Smooth muscle cell (in vitro differentiated cells): ENCODE data around the gene MAP3K8. TPM values are rescaled to one million over a fixed set of nuclear protein-coding genes. Genes with fewer than 3 reads are reported as not detected.
"Not testable (repeated sequence)": the region's sequence is repeated elsewhere in the genome, so short reads cannot be mapped to it uniquely, and the experiment has no call there.

ENCODE experiments used
- DNase-seq: peaks from one replicate; lab custom pipeline; 2025; ENCODE audit not compliant: unreplicated experiment; lab: John Stamatoyannopoulos, UW
- H2AFZ ChIP-seq: fragments of 200-600 bp; sonication (generic); 2 replicates; pipeline ENCODE4 v1.6.0; 2016; ENCODE audit warnings: antibody characterized with exemption, low read depth, mild to moderate bottlenecking
- H3F3A ChIP-seq: fragments of 200-600 bp; sonication (generic); 2 replicates; pipeline ENCODE4 v1.6.0; 2017; ENCODE audit warnings: antibody characterized with exemption, low read depth
- H3K27ac ChIP-seq: fragments of 200-600 bp; sonication (generic); 2 replicates; pipeline ENCODE4 v1.5.1; 2016; ENCODE audit warnings: low read depth, mild to moderate bottlenecking
- H3K27me3 ChIP-seq: fragments of 200-600 bp; sonication (generic); 2 replicates; pipeline ENCODE4 v1.6.1; 2016; ENCODE audit warnings: low read depth, mild to moderate bottlenecking
- H3K36me3 ChIP-seq: fragments of 200-600 bp; sonication (generic); 2 replicates; pipeline ENCODE4 v1.5.1; 2016; ENCODE audit warnings: low read depth
- H3K4me1 ChIP-seq: fragments of 200-600 bp; sonication (generic); 2 replicates; pipeline ENCODE4 v1.5.1; 2016; ENCODE audit warnings: low read depth
- H3K4me2 ChIP-seq: fragments of 200-600 bp; sonication (generic); 2 replicates; pipeline ENCODE4 v1.6.0; 2016; ENCODE audit warnings: mild to moderate bottlenecking
- H3K4me3 ChIP-seq: fragments of 200-600 bp; sonication (generic); 2 replicates; pipeline ENCODE4 v1.5.1; 2016; ENCODE audit warnings: mild to moderate bottlenecking
- H3K79me2 ChIP-seq: fragments of 200-600 bp; sonication (generic); 2 replicates; pipeline ENCODE4 v1.6.0; 2016; ENCODE audit warnings: low read depth, mild to moderate bottlenecking
- H3K9ac ChIP-seq: fragments of 200-600 bp; sonication (generic); 2 replicates; pipeline ENCODE4 v1.6.0; 2016; ENCODE audit warnings: low read depth
- H3K9me3 ChIP-seq: fragments of 200-600 bp; sonication (generic); replicated peaks from 2 replicates; pipeline ENCODE4 v1.5.1; 2016; ENCODE audit warnings: low read depth
- H4K20me1 ChIP-seq: fragments of 200-600 bp; sonication (generic); 2 replicates; pipeline ENCODE4 v1.6.0; 2016; ENCODE audit warnings: low read depth
- WGBS: methylation state at CpG from one replicate; pipeline ENCODE4 v1.1.7; 2016; ENCODE audit warnings: low lambda C conversion rate; 5-methylcytosine and 5-hydroxymethylcytosine counted together
- polyA plus RNA-seq: library from polyadenylated mRNA; unstranded; fragments of >200 nt; fragmentation: Nextera tagmentation; extraction: Ambion mirVana; gene quantifications from 2 replicates; pipeline ENCODE4 v1.2.1, GENCODE V29; 2016
- total RNA-seq: library from RNA; depleted of rRNA; stranded (reverse); fragments of >200 nt; gene quantifications from 2 replicates; pipeline ENCODE4 v1.2.3, GENCODE V29; 2014
- TF ChIP-seq, protein P1 (sequence below): fragments of 200-600 bp; sonication (generic); IDR thresholded peaks from 2 replicates; pipeline ENCODE4 v1.5.1; 2017; ENCODE audit warnings: borderline replicate concordance, mild to moderate bottlenecking, antibody characterized with exemption; ENCODE audit not compliant: insufficient read depth, poor library complexity, severe bottlenecking

MAP3K8 gene
- total and polyA plus RNA-seq, 2 experiments from 2014 or later, result 10.4 to 18.5 TPM

DNA sequence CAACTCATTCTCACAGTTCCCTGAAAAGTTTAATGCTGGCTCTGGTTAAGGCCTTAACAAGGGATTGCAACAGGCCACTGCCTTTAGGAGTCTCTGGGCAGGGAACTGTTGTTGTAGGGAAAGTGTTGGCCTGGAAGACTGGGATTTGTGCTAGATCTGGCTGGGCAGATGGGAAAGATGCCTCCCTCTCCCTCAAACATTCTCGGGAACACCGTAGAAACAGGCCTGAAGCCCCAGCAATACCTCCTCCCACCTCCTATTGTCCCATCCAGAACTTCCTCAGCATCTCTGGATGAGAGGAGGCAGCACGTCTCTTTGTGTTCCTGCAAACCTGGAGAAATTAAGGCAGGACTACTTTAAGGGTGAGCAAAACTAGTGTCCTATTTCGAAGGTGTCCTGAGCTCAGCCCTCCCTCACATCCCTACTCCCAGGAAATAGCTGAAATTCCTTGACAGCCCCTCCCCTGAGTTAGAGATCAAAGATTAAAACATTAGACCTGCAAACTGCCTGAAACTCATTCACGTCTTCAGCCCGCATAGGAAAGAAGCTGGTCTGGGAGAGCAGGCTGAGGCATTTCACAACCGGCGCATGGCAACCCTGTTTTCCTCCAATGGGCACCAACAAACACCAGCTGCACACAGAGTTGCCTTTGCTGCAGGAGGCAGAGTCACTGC lies 10.9 kb upstream of the MAP3K8 start:
- Histone ChIP-seq H3K9ac (peak overlapping the region; percentile 15), H3K9me3 (no peaks in the 10 kb centered on the region), H3K4me1 (peaks cover 12% of the 10 kb centered on the region), H3K27ac (peak overlapping the region; percentile 82), H3K79me2 (no peaks in the 10 kb centered on the region), H3K4me2 (peak overlapping the region; percentile 47), H2AFZ (peak overlapping the region; percentile 53), H3F3A (peaks cover 10% of the 10 kb centered on the region), H4K20me1 (no peaks in the 10 kb centered on the region), H3K36me3 (no peaks in the 10 kb centered on the region), H3K4me3 (no peak overlapping the region), H3K27me3 (no peaks in the 10 kb centered on the region)
- DNase-seq, result peak; percentile 24
- TF ChIP-seq, protein P1, sequence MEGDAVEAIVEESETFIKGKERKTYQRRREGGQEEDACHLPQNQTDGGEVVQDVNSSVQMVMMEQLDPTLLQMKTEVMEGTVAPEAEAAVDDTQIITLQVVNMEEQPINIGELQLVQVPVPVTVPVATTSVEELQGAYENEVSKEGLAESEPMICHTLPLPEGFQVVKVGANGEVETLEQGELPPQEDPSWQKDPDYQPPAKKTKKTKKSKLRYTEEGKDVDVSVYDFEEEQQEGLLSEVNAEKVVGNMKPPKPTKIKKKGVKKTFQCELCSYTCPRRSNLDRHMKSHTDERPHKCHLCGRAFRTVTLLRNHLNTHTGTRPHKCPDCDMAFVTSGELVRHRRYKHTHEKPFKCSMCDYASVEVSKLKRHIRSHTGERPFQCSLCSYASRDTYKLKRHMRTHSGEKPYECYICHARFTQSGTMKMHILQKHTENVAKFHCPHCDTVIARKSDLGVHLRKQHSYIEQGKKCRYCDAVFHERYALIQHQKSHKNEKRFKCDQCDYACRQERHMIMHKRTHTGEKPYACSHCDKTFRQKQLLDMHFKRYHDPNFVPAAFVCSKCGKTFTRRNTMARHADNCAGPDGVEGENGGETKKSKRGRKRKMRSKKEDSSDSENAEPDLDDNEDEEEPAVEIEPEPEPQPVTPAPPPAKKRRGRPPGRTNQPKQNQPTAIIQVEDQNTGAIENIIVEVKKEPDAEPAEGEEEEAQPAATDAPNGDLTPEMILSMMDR, result no peak
- 12% methylated on average over 8 of the region's 8 CpGs for WGBS

DNA sequence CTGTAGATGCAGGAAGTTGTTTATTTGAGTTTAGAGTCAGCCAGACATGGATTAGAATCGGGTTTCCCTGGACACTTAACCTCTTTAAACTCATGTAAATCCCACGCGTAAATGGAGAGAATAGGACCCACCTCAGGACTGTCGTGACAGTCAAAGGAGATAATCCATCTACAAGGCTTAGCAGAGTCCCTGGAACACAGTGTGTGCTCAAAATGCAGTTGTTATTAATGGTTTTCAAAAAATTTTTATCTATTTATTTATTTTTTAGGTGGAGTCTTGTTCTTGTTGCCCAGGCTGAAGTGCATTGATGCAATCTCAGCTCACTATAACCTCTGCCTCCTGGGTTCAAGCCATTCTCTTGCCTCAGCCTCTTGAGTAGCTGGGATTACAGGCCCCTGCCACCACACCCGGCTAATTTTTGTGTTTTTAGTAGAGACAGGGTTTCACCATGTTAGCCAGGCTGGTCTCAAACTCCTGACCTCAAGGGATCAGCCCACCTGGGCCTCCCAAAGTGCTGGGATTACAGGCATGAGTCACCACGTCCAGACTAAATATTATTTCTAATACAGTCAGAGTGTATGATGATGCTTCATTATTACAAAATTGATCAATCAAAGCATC lies 10.2 kb upstream of the MAP3K8 start:
- Histone ChIP-seq H3K4me2 (peak overlapping the region; percentile 47), H2AFZ (peak overlapping the region; percentile 53), H3K4me1 (peaks cover 12% of the 10 kb centered on the region), H3F3A (peaks cover 10% of the 10 kb centered on the region), H3K27ac (peak overlapping the region; percentile 82)
- not testable (repeated sequence) for H3K79me2 ChIP-seq, H3K4me3 ChIP-seq, H3K9me3 ChIP-seq, H4K20me1 ChIP-seq, DNase-seq, H3K27me3 ChIP-seq, H3K9ac ChIP-seq, H3K36me3 ChIP-seq
- WGBS, result 19% methylated on average over 6 of the region's 6 CpGs

DNA sequence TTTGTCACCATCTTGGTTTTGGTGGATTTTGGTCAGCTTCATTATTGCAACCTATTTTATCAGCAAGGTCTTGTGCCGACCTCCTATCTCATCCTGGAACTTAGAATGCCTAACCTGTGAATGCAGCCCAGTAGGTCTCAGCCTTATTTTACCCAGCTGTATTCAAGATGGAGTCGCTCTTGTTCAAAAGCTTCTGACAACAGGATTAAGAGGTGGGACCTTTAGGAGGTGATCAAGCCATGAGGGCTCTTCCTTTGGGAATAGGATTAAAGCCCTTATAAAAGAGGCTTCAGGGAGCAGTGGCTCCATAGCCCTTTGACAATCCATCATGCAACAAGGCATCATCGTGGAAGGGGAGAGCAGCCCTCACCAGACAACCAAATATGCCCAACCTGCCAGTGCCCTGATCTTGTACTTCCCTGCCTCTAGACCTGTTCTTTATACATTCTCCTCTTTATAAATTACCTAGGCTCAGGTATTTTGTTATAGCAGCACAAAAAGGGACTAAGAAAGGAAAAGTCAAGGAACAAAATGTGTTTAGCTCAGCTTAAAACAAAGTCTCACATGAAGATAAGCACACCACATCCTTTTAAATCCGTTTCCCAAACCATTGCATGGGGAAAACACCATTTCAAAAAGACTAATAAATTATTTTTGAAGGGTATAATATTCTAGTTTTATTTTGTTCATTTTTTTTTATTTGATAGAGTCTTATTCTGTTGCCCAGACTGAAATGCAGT lies 8.5 kb upstream of the MAP3K8 start:
- Histone ChIP-seq H3K4me1 (peaks cover 12% of the 10 kb centered on the region), H4K20me1 (no peaks in the 10 kb centered on the region)
- TF ChIP-seq, protein P1, result no peak

DNA sequence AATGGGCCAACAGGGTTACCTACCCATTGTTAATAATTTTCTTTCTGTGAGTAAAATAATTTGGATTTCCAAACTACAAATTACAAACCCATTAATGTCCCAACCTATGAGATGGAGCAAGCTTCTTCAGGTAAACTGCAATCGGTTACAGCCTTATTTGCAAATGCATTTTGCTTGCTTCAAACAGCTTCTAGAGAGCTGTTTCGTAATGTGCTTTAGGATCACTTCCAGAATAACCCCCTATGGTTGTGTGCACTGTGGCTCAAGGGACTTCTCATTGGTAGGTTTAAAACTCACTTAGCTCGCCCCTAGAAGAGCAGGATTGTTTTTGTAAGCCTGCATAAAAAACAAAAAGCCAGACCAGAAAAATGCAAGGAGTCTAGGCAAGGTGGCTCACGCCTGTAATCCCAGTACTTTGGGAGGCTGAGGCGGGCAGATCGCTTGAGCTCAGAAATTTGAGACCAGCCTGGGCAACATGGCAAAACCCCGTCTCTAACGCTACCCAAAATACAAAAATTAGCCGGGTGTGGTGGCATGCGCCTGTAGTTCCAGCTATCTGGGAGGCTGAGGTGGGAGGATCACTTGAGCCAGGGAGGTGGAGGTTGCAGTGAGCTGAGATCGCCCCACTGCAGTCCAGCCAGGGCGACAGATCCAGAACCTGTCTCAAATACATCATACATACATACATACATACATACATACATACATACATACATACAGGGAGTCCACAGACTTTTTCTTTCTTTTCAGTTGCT lies 3.3 kb upstream of the MAP3K8 start:
- DNase-seq, result no peak
- Histone ChIP-seq H3K9me3 (no peaks in the 10 kb centered on the region), H3K4me1 (peaks cover 4% of the 10 kb centered on the region), H3K9ac (no peak overlapping the region), H3F3A (peaks cover 22% of the 10 kb centered on the region), H3K27ac (peak overlapping the region; percentile 32), H2AFZ (no peak overlapping the region), H4K20me1 (peaks cover 4% of the 10 kb centered on the region), H3K4me2 (peak overlapping the region; percentile 14), H3K27me3 (no peaks in the 10 kb centered on the region), H3K79me2 (no peaks in the 10 kb centered on the region), H3K4me3 (no peak overlapping the region), H3K36me3 (no peaks in the 10 kb centered on the region)
- TF ChIP-seq, protein P1, result no peak
- WGBS, result 96% methylated on average over 12 of the region's 12 CpGs

More for the DNA sequence above, 8.5 kb upstream of the MAP3K8 start:
- H3K4me3 ChIP-seq, result no peak overlapping the region
- no peaks in the 10 kb centered on the region for H3K27me3 ChIP-seq
- no peak overlapping the region for H3K27ac ChIP-seq
- H3K36me3 ChIP-seq, result no peaks in the 10 kb centered on the region
- no peak overlapping the region for H3K9ac ChIP-seq
- no peak overlapping the region for H3K4me2 ChIP-seq
- WGBS, result 66% methylated on average over 4 of the region's 4 CpGs
- H3K9me3 ChIP-seq, result no peaks in the 10 kb centered on the region
- no peaks in the 10 kb centered on the region for H3K79me2 ChIP-seq
- no peak for DNase-seq
- H3F3A ChIP-seq, result peaks cover 10% of the 10 kb centered on the region
- no peak overlapping the region for H2AFZ ChIP-seq
